Adrenal gland (tissue), 12 donors: Measurements from ENCODE around the gene TBC1D1. TPM values are rescaled to one million over a fixed set of nuclear protein-coding genes. Genes with fewer than 3 reads are reported as not detected.

ENCODE experiments used
- DNase-seq, 7 donors: peaks; one replicate each; pipeline ENCODE4 v3.0.0-alpha.2; 2019 to 2020
- H3K27ac ChIP-seq, 5 donors: fragments of 200-600 bp; sonication (generic) in 4 of 5; 1 replicate in 3 of 5; 2 replicates in 2 of 5; pipeline versions ENCODE4 v1.5.1 to v1.8.0; 2016 to 2020; ENCODE audit warnings: mild to moderate bottlenecking in 1 of 5
- H3K27me3 ChIP-seq: fragments of 200-600 bp; 2 replicates; pipeline ENCODE4 v1.8.0; 2021
- H3K36me3 ChIP-seq, 2 donors: fragments of 200-600 bp; replicated peaks in 1 of 2; 1 replicate in 1 of 2; 2 replicates in 1 of 2; pipeline versions ENCODE4 v1.5.1 to v1.8.0; 2018 to 2022
- H3K4me1 ChIP-seq, 2 donors: fragments of 200-600 bp; replicated peaks in 1 of 2; 1 replicate in 1 of 2; 2 replicates in 1 of 2; pipeline versions ENCODE4 v1.5.1 to v1.8.0; 2018 to 2021
- H3K4me3 ChIP-seq, 4 donors: fragments of 200-600 bp; sonication (generic) in 3 of 4; one replicate each; pipeline ENCODE4 v1.5.1; 2016 to 2018
- H3K9me3 ChIP-seq, 3 donors: fragments of 200-600 bp; sonication (generic) in 1 of 3; replicated peaks in 1 of 3; 1 replicate in 2 of 3; 2 replicates in 1 of 3; pipeline versions ENCODE4 v1.5.1 to v1.8.0; 2016 to 2021
- CTCF ChIP-seq, 6 experiments: fragments of 450-650 bp in 4 of 6; fragments of 200-600 bp in 2 of 6; sonication (generic) in 1 of 6; IDR thresholded peaks; 1 replicate in 5 of 6; 2 replicates in 1 of 6; pipeline versions ENCODE4 v1.5.1 to v1.8.0; 2016 to 2021; ENCODE audit warnings: antibody characterized with exemption in 6 of 6, mild to moderate bottlenecking in 2 of 6, moderate library complexity in 1 of 6
- POLR2A ChIP-seq, 2 donors: fragments of 450-650 bp; IDR thresholded peaks; one replicate each; pipeline ENCODE4 v1.6.1; 2017; ENCODE audit warnings: antibody characterized with exemption in 2 of 2, mild to moderate bottlenecking in 2 of 2, moderate library complexity in 1 of 2
- WGBS, 4 donors: extraction: QIAGEN DNeasy Blood & Tissue Kit in 2 of 4; methylation state at CpG; one replicate each; pipeline versions ENCODE4 v1.1.5 to v1.1.7; 2013 to 2017; 5-methylcytosine and 5-hydroxymethylcytosine counted together
- intact Hi-C, 2 donors: fragments of 100-400 bp; cut with DNase I; formaldehyde crosslinking; loops; one replicate each; pipeline versions ENCODE4 v1.14.1 to v1.15.0; 2022 to 2023
- polyA plus RNA-seq, 3 donors: library from polyadenylated mRNA; stranded (reverse); fragments of 200-250 nt in 2 of 3; fragments of 350-450 nt in 1 of 3; fragmentation: Illumina TruSeq in 1 of 3; extraction: RNeasy Lipid Tissue Mini Kit (QIAGEN cat#74804) in 1 of 3; gene quantifications; one replicate each; pipeline ENCODE4 v1.2.3, GENCODE V29; 2013 to 2014
- total RNA-seq, 9 donors: library from RNA; depleted of rRNA in 4 of 9; stranded (reverse); fragments of >200 nt in 4 of 9; fragments of 120-200 nt in 1 of 9; fragmentation: NEBNext Ultra II Directional in 1 of 9; extraction: Animal tissue kit (Norgen Biotek cat#: 25700) in 1 of 9; gene quantifications; one replicate each; pipeline versions ENCODE4 v1.1.0 to v1.2.4, GENCODE V29; 2013 to 2023
- donor health status: healthy with polysubstance abuse.
- donor health status: Bipolar disorder and iron deficiency.
- donor health status: DM: yes; HTN: yes; CAD: no.
- donor health status: DM: no; HTN: no; CAD: no.
- donor health status: DM: no; HTN: no; CAD: no.
- donor health status: DM: yes; HTN: yes; CAD: no.

The TBC1D1 gene
- total and polyA plus RNA-seq, 12 donors = 16.3 to 77.3 (median 25.7) TPM

- H3K4me1 ChIP-seq = peaks cover 0 to 8% of the 10 kb centered on the region in 2 donors
- DNase-seq = no peak
- no peak overlapping the region for H3K4me3 ChIP-seq
- WGBS, 4 donors = 97 to 100% (median 100%) methylated on average over 3 of the region's 3 CpGs
- H3K9me3 ChIP-seq = no peaks in the 10 kb centered on the region
- no peak for TF ChIP-seq POLR2A (IDR thresholded peaks at IDR 0.05)
- TF ChIP-seq CTCF (IDR thresholded peaks at IDR 0.05) = no peak
- no peaks in the 10 kb centered on the region for H3K36me3 ChIP-seq
- no peak overlapping the region for H3K27ac ChIP-seq
- intact Hi-C loops = no loop called here
- H3K27me3 ChIP-seq = no peaks in the 10 kb centered on the region
Observed at GRCh38 chr4:37867102-37867501, 23.8 kb upstream of the TBC1D1 start.

- peaks cover 9 to 14% of the 10 kb centered on the region in 2 donors for H3K4me1 ChIP-seq
- H3K27me3 ChIP-seq = no peaks in the 10 kb centered on the region
- no peak overlapping the region for H3K4me3 ChIP-seq
- no peak overlapping the region for H3K27ac ChIP-seq
- TF ChIP-seq CTCF (IDR thresholded peaks at IDR 0.05) (no peak), POLR2A (IDR thresholded peaks at IDR 0.05) (no peak)
- H3K36me3 ChIP-seq = no peaks in the 10 kb centered on the region
- no peak for DNase-seq
- no peaks in the 10 kb centered on the region for H3K9me3 ChIP-seq
- 88 to 94% (median 91%) methylated on average over 4 of the region's 4 CpGs for WGBS, 4 donors
- intact Hi-C loops = no loop called here
Observed at GRCh38 chr4:37868238-37868637, 22.6 kb upstream of the TBC1D1 start.

- DNase-seq = no peak
- Histone ChIP-seq H3K9me3 (no peaks in the 10 kb centered on the region), H3K27ac (no peak overlapping the region), H3K36me3 (no peaks in the 10 kb centered on the region), H3K27me3 (no peaks in the 10 kb centered on the region), H3K4me1 (peaks cover 9 to 14% of the 10 kb centered on the region in 2 donors), H3K4me3 (no peak overlapping the region)
- intact Hi-C loops = no loop called here
- TF ChIP-seq CTCF (IDR thresholded peaks at IDR 0.05) (no peak), POLR2A (IDR thresholded peaks at IDR 0.05) (no peak)
- 55 to 88% (median 66%) methylated on average over 1 of the region's 1 CpG for WGBS, 4 donors
Observed at GRCh38 chr4:37872310-37872988, 18.4 kb upstream of the TBC1D1 start.

- intact Hi-C loops = no loop called here
- no peak overlapping the region for H3K4me3 ChIP-seq
- WGBS, 4 donors = 74 to 95% (median 80%) methylated on average over 1 of the region's 1 CpG
- H3K4me1 ChIP-seq = peaks cover 9 to 14% of the 10 kb centered on the region in 2 donors
- TF ChIP-seq POLR2A (IDR thresholded peaks at IDR 0.05) (no peak), CTCF (IDR thresholded peaks at IDR 0.05) (no peak)
- no peaks in the 10 kb centered on the region for H3K36me3 ChIP-seq
- no peak for DNase-seq
- no peaks in the 10 kb centered on the region for H3K27me3 ChIP-seq
- no peak overlapping the region for H3K27ac ChIP-seq
- H3K9me3 ChIP-seq = no peaks in the 10 kb centered on the region
Observed at GRCh38 chr4:37873386-37873785, 17.5 kb upstream of the TBC1D1 start.
